HK-2 (cell line): ENCODE measurements around the gene GYS1.

ENCODE experiments used
- DNase-seq: peaks from one replicate; pipeline ENCODE4 v3.0.0-alpha.2; 2018; ENCODE audit not compliant: unreplicated experiment

Gene GYS1

DNA sequence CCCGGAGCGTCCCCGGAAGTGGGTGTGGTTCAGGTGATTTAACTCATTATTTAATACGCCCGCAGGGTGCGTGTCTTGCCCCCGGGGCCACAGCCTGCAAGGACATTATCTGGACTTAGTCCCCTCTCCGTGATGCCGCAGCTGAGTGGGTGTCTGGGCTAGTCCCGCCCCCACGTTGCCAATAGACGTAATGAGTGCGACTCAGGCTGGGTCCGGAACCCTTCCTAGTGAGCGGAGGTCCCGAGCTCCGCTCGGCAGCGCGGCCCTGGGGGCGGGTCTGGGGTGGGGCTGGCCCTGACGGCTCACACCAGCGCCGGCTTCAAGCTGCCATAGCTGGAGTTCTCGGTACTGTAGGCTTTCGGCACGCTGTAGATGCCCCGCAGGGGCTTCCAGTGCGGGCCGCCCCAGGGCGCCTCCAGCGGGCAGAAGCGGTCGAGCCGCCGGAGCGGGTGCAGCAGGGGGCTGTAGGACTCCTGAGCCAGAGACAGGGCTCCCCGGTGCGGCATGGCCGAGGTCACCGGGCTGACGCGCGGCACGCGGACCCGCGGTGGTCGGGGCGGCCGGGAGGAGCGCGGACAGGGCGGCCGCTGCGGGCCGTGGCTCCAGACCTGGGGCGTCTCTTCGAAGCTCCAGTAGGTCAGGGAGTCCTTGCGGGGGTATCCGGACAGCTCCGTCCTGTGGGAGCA lies 24.7 kb upstream of the GYS1 start:
- DNase-seq: no peak

- no peak for DNase-seq
Measured at GRCh38 chr19:49017041-49017665, 24.0 kb upstream of the GYS1 start, which contains the start of gene LHB. Gene LHB, minus strand, starts transcription at chr19:49017091. Its CDS starts 10 bp downstream, at chr19:49017081.

- DNase-seq: no peak
Measured at GRCh38 chr19:49016067-49016839, 23.1 kb upstream of the GYS1 start.

DNA sequence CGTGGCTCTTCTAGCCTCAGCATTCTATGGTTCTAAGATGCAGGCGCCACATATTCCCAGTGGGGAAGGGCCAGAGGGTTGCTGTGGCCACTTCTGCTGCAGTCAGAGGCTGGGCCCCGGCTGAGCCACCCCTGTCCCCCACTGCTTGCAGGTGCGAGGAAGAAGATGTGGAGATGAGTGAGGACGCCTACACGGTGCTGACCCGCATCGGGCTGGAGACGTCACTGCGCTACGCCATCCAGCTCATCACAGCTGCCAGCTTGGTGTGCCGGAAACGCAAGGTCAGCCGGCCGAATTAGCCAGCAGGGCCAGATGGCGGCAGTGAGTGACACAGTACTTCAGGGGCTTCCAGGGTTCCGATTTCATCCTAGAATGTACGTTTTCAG lies 21.8 kb upstream of the GYS1 start:
- no peak for DNase-seq

- DNase-seq: no peak
Measured at GRCh38 chr19:49014123-49014869, 21.2 kb upstream of the GYS1 start.

GRCh38 chr19:49011194-49011593 lies 18.1 kb upstream of the GYS1 start:
- no peak for DNase-seq

DNA sequence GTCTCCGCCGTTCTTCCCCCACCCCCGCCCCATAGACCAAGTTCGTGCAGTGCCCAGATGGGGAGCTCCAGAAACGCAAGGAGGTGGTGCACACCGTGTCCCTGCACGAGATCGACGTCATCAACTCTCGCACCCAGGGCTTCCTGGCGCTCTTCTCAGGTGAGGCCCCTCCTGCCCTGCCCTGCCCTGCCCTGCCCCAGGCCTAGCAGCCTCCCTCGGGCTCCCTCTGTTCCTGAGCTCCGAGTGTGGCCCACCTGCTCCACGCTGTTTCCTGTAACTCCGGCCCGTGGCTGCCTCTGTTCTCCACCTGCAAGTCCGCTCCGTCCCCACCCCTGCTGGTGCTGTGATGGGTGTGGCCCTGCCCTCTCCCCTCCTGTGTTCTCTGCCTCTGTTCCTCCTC lies 17.3 kb upstream of the GYS1 start:
- no peak for DNase-seq

DNA sequence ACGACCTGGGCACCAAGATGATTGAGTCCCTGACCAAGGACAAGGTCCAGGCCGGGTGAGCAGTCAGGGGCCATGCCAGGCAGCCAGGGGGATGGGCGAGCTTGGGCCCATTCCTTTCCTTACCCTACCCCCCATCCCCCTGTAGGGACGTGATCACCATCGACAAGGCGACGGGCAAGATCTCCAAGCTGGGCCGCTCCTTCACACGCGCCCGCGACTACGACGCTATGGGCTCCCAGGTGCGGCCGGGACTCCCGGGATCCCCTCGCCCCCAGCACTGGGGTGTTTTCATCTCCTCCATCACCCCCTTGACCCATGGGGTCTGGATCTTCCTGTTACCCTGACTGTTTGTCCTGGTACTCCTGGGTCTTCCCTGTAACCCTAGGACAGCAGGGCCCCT lies 16.7 kb upstream of the GYS1 start:
- DNase-seq: no peak

DNA sequence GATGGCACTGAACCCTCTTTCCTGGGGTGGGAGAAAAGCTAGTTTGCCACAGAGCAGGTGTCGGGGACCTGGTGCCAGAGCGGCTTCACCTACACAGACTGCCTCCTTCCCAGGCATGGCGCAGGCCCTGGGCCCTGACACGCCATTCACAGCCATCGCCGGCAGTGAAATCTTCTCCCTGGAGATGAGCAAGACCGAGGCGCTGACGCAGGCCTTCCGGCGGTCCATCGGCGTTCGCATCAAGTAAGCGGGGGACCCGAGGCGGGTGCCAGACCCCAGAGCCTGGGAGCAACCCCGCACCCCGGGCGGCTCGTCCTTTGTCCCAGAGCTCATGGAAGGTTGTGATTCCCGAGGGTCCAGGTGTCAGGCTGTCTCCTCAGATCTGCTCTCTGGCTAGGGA lies 13.8 kb upstream of the GYS1 start:
- no peak for DNase-seq

DNA sequence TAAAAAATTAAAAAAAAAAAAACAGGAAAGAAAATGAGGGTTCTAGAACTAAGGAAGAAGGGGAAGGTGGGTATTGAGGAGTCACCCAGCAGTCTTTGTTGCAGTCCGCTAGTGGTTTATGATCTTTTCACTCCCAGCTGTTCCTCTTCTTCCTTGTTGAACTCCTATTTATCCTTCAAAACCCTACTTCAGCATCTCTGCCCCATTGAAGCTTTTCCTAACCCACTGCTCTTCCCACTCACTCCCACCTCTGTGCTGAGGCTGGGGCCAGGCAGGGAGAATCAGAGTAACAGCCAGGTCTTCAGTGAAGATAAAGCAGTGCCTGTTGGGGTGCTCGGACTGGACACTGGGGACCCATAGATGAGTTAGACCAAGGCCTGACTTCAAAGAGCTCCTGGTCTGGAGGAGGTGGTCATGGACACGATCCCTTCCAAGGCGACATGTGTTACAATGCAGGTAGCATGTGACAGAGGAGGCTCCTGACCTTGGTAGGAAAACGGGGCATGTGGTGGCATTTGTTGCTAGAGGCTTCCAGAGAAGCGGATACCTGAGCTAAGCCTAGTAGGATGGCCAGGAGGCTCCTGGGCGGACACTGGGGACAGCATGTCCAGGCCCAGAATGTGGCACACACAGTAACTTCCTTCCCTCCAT lies 12.0 kb upstream of the GYS1 start:
- no peak for DNase-seq

DNA sequence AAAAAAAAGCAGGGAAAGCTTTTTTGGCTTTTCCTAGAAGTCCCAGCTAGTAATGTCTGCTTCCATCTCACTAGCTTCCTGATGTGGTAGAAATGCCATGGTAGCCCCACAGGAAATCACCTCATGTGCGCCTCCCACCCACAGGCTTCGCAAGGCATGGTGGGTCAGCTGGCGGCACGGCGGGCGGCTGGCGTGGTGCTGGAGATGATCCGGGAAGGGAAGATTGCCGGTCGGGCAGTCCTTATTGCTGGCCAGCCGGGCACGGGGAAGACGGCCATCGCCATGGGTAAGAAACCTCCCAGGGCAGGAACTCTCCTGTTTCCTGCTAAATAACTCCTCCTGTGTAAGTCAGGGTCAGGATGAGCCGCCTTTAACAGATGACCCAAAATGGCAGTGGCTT lies 11.0 kb upstream of the GYS1 start:
- DNase-seq: no peak

GRCh38 chr19:48999481-49000325 lies 6.6 kb upstream of the GYS1 start:
- DNase-seq: peak; percentile 53

- DNase-seq: peak; percentile 81
Measured at GRCh38 chr19:48997972-48998371, 4.9 kb upstream of the GYS1 start.

- no peak for DNase-seq
Measured at GRCh38 chr19:48994035-48994386, 902 bp upstream of the GYS1 start.

GRCh38 chr19:48992581-48993174 lies 431 bp downstream of the GYS1 start:
- DNase-seq: no peak

GRCh38 chr19:48991873-48992580 lies 1.1 kb downstream of the GYS1 start:
- DNase-seq: peak; percentile 65

GRCh38 chr19:48991011-48991609 lies 2.0 kb downstream of the GYS1 start:
- no peak for DNase-seq

GRCh38 chr19:48990400-48990799 lies 2.7 kb downstream of the GYS1 start:
- DNase-seq: no peak

GRCh38 chr19:48989701-48990291 lies 3.3 kb downstream of the GYS1 start:
- no peak for DNase-seq
